Esophagus muscularis mucosa (tissue), 4 donors: ENCODE results near the gene ESCO1. TPM values are rescaled to one million over a fixed set of nuclear protein-coding genes. Genes with fewer than 3 reads are reported as not detected.
"Not testable (repeated sequence)": the region's sequence is repeated elsewhere in the genome, so short reads cannot be mapped to it uniquely, and the experiment has no call there.

Source experiments
- DNase-seq: peaks from one replicate; pipeline ENCODE4 v3.0.0-alpha.2; 2017; ENCODE audit errors: extremely low spot score
- H3K27ac ChIP-seq, 4 donors: fragments of 200-600 bp; sonication (generic); replicated peaks in 1 of 4; 1 replicate in 3 of 4; 2 replicates in 1 of 4; pipeline ENCODE4 v1.5.1; 2016 to 2019; ENCODE audit warnings: mild to moderate bottlenecking in 1 of 4
- H3K27me3 ChIP-seq, 4 donors: fragments of 200-600 bp; sonication (generic); one replicate each; pipeline versions ENCODE4 v1.5.1 to v1.6.0; 2016 to 2019
- H3K36me3 ChIP-seq, 4 donors: fragments of 200-600 bp; sonication (generic); one replicate each; pipeline ENCODE4 v1.5.1; 2016 to 2019
- H3K4me1 ChIP-seq, 4 donors: fragments of 200-600 bp; sonication (generic); one replicate each; pipeline ENCODE4 v1.5.1; 2016 to 2019
- H3K4me3 ChIP-seq, 4 donors: fragments of 200-600 bp; sonication (generic); 1 replicate in 2 of 4; 2 replicates in 2 of 4; pipeline ENCODE4 v1.5.1; 2016 to 2019; ENCODE audit warnings: mild to moderate bottlenecking in 4 of 4, moderate library complexity in 1 of 4
- H3K9me3 ChIP-seq, 4 donors: fragments of 200-600 bp; sonication (generic); 1 replicate in 3 of 4; 2 replicates in 1 of 4; pipeline ENCODE4 v1.5.1; 2016 to 2019
- EP300 ChIP-seq: sonication (generic); formaldehyde crosslinking; IDR thresholded peaks from one replicate; pipeline ENCODE4 v1.6.1; 2017; ENCODE audit warnings: antibody characterized with exemption
- POLR2A ChIP-seq: fragments of 450-650 bp; IDR thresholded peaks from one replicate; pipeline ENCODE4 v1.6.1; 2017; ENCODE audit warnings: antibody characterized with exemption, moderate library complexity, mild to moderate bottlenecking, low read depth
- POLR2AphosphoS5 ChIP-seq, 2 donors: sonication (generic); formaldehyde crosslinking; IDR thresholded peaks; one replicate each; pipeline ENCODE4 v1.6.1; 2017; ENCODE audit warnings: antibody characterized with exemption in 2 of 2
- WGBS: methylation state at CpG from one replicate; pipeline ENCODE4 v1.1.5; 2018; 5-methylcytosine and 5-hydroxymethylcytosine counted together
- intact Hi-C: fragments of 100-400 bp; cut with DNase I; formaldehyde crosslinking; loops from one replicate; pipeline ENCODE4 v1.15.1; 2023
- total RNA-seq, 4 donors: library from RNA; depleted of rRNA; stranded (reverse); fragments of >200 nt; gene quantifications; one replicate each; pipeline versions ENCODE4 v1.1.0 to v1.2.1, GENCODE V29; 2016
- TF ChIP-seq, protein P1 (sequence below), 3 experiments: fragments of 200-600 bp in 2 of 3; fragments of 450-650 bp in 1 of 3; sonication (generic) in 2 of 3; IDR thresholded peaks; one replicate each; pipeline ENCODE4 v1.5.1; 2017 to 2019; ENCODE audit warnings: antibody characterized with exemption in 3 of 3, mild to moderate bottlenecking in 2 of 3, moderate library complexity in 1 of 3

ESCO1 gene
- total RNA-seq, 4 donors from 2014 or later, result 12.6 to 19.5 (median 15.0) TPM

GRCh38 chr18:21634588-21635199, 34.2 kb upstream of the ESCO1 start:
- TF ChIP-seq, protein P1, sequence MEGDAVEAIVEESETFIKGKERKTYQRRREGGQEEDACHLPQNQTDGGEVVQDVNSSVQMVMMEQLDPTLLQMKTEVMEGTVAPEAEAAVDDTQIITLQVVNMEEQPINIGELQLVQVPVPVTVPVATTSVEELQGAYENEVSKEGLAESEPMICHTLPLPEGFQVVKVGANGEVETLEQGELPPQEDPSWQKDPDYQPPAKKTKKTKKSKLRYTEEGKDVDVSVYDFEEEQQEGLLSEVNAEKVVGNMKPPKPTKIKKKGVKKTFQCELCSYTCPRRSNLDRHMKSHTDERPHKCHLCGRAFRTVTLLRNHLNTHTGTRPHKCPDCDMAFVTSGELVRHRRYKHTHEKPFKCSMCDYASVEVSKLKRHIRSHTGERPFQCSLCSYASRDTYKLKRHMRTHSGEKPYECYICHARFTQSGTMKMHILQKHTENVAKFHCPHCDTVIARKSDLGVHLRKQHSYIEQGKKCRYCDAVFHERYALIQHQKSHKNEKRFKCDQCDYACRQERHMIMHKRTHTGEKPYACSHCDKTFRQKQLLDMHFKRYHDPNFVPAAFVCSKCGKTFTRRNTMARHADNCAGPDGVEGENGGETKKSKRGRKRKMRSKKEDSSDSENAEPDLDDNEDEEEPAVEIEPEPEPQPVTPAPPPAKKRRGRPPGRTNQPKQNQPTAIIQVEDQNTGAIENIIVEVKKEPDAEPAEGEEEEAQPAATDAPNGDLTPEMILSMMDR (IDR thresholded peaks at IDR 0.05), result no peak
- TF ChIP-seq EP300 (no peak), POLR2AphosphoS5 (IDR thresholded peaks at IDR 0.05) (no peak), POLR2A (no peak)
- DNase-seq, result no peak
- no peaks in the 10 kb centered on the region for H3K27me3 ChIP-seq
- H3K4me3 ChIP-seq, result no peak overlapping the region
- H3K27ac ChIP-seq, result no peak overlapping the region
- intact Hi-C loops, result no loop called here
- H3K9me3 ChIP-seq, result no peaks in the 10 kb centered on the region
- WGBS, result 86% methylated on average over 4 of the region's 4 CpGs
- H3K36me3 ChIP-seq, result peaks cover 8 to 33% (median 26%) of the 10 kb centered on the region in 4 donors
- no peaks in the 10 kb centered on the region for H3K4me1 ChIP-seq

- TF ChIP-seq POLR2A (no peak), EP300 (no peak), POLR2AphosphoS5 (IDR thresholded peaks at IDR 0.05) (no peak)
- TF ChIP-seq, protein P1 (IDR thresholded peaks at IDR 0.05), result peak in 1 of 3 experiments; percentile 5
- Histone ChIP-seq H3K27me3 (no peaks in the 10 kb centered on the region), H3K4me1 (no peaks in the 10 kb centered on the region), H3K9me3 (no peaks in the 10 kb centered on the region), H3K4me3 (no peak overlapping the region), H3K27ac (no peak overlapping the region), H3K36me3 (peaks cover 13 to 53% (median 42%) of the 10 kb centered on the region in 4 donors)
- WGBS, result 100% methylated on average over 1 of the region's 1 CpG
- intact Hi-C loops, result no loop called here
- DNase-seq, result no peak
Measured at GRCh38 chr18:21632393-21632792, 31.9 kb upstream of the ESCO1 start.

DNA sequence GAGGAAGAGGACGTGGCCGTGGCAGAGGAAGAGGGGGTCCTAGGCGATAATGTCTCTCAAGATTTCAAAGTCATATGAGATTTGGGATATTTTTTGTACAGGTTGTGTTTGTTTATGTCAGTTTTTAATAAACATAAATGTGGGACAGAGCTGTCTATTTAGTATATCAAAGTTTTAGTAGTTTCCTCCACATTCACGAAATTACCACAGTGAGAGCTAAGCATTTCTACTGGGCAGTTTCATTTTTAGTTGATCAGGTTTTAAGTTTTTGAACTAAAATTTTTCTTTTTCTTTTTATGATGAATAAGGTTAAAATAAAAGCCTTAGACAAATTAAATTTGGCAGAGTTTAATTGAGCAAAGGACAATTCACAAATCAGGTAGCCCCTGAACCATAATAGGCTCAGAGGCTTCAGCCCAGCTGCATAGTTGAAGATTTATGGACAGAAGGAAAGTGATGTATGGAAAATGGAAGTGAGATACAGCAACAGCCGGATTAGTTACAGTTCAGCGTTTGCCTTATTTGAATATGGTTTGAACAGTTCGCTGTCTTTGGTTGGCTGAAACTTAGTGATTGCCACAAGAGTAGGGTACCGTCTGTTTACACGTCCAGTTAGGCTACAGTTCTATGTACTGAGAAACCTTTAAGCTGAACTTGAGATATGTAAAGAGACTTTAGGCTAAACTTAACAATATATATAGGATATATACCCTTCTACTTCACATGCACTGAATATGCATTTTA, 28.8 kb upstream of the ESCO1 start:
- no peaks in the 10 kb centered on the region for H3K27me3 ChIP-seq
- intact Hi-C loops, result no loop called here
- DNase-seq, result no peak
- WGBS, result 82% methylated on average over 9 of the region's 9 CpGs
- H3K36me3 ChIP-seq, result peaks cover 33 to 78% (median 65%) of the 10 kb centered on the region in 4 donors
- no peaks in the 10 kb centered on the region for H3K4me1 ChIP-seq
- H3K9me3 ChIP-seq, result no peaks in the 10 kb centered on the region
- H3K27ac ChIP-seq, result no peak overlapping the region
- no peak overlapping the region for H3K4me3 ChIP-seq
- TF ChIP-seq, protein P1 (IDR thresholded peaks at IDR 0.05), result no peak
- no peak for TF ChIP-seq POLR2AphosphoS5 (IDR thresholded peaks at IDR 0.05)
- TF ChIP-seq POLR2A, result no peak
- no peak for TF ChIP-seq EP300

- H3K27me3 ChIP-seq, DNase-seq, intact Hi-C loops, H3K4me1 ChIP-seq, H3K4me3 ChIP-seq, H3K27ac ChIP-seq, H3K9me3 ChIP-seq: not testable (repeated sequence)
- WGBS, result 95% methylated on average over 9 of the region's 9 CpGs
- H3K36me3 ChIP-seq, result peaks cover 30 to 55% (median 42%) of the 10 kb centered on the region in 4 donors
Measured at GRCh38 chr18:21621640-21622039, 21.1 kb upstream of the ESCO1 start.
